ENCODE data around the gene ZFHX3. TPM values are rescaled to one million over a fixed set of nuclear protein-coding genes. Genes with fewer than 3 reads are reported as not detected.

Gene ZFHX3
- total RNA-seq, 1 donor from 2014 or later = 2.3 TPM

- no peak for DNase-seq
Observed at GRCh38 chr16:72972878-72973571, 74.9 kb downstream of the ZFHX3 start.

- no peak for DNase-seq
Observed at GRCh38 chr16:72971370-72971769, 76.6 kb downstream of the ZFHX3 start.

DNA sequence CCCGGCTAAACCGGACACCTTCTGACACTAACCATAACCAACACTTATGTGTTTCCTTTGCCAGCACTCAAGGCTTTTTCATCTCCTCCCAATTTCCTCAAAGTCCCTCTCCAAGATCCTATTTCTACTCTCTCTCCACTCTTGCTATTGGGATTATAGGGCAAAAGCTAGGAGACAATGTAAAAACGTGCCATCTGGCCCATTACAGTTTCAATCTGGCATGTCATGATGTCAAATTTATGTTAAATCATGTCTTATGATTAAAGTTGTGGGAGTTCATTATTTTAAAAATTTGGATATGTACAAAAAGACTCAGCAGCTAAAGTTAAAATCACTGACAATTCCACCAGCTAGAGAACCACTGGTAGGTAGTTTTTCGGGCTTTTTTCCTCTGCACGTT, 77.3 kb downstream of the ZFHX3 start:
- DNase-seq = no peak

GRCh38 chr16:72969812-72970211, 78.1 kb downstream of the ZFHX3 start:
- DNase-seq = no peak

GRCh38 chr16:72969146-72969545, 78.8 kb downstream of the ZFHX3 start:
- no peak for DNase-seq

DNA sequence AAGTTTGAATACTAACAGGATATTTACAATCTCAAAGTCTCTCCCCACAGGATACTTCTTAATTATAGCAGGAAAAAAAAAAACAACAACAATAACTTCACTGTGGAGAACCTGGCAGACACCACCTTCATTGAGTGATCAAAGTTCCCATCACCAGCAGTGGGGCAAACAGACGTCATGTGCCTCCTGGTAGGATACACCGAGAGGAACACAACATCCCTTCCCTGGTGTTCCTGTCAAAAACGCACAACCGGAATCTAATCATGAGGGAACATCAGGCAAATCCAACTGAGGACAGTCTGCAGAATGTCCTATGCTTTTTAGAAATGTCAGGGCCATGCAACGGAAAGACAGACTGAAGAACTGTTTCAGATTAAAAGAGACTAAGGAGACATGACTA, 80.0 kb downstream of the ZFHX3 start:
- no peak for DNase-seq

GRCh38 chr16:72963533-72964315, 84.2 kb downstream of the ZFHX3 start:
- DNase-seq = no peak

GRCh38 chr16:72962347-72962746, 85.6 kb downstream of the ZFHX3 start:
- DNase-seq = no peak

- DNase-seq = no peak
Observed at GRCh38 chr16:72961863-72962262, 86.1 kb downstream of the ZFHX3 start.

GRCh38 chr16:72961115-72961832, 86.7 kb downstream of the ZFHX3 start:
- DNase-seq = no peak

- no peak for DNase-seq
Observed at GRCh38 chr16:72960101-72960500, 87.8 kb downstream of the ZFHX3 start.

DNA sequence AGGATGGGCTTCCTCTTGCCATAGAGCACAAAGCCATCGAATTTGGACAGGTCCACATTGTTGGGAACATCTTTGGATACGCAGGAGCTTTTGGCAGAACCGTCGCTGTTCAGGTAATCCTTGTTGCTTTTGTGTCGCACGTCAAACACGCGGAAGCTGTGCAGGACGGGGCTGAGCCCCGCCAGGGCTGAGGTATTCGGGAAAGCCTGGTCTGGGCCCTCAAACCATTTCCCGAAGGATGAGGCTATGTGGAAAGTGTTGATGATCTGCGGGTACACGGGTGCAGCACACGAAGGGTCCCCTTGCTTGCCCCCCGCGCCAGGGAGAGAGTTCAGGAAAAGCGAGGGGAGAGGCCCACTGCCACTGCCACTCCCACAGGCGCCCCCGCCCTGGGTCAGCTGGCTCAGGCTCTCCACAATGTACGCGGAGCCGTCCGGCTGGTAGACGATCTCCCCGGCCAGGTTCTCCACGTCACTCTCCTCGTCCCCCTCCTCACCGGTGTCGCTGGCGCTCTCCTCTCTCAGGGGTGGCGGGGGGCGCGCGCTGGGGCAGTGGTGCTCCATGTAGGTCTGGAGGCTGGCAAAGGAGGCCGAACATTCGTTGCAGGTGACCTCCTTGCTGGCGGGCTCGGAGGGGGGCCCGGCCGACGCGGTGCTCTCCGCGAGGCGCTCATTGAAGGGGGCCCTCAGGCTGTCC, 88.5 kb downstream of the ZFHX3 start:
- no peak for DNase-seq

DNA sequence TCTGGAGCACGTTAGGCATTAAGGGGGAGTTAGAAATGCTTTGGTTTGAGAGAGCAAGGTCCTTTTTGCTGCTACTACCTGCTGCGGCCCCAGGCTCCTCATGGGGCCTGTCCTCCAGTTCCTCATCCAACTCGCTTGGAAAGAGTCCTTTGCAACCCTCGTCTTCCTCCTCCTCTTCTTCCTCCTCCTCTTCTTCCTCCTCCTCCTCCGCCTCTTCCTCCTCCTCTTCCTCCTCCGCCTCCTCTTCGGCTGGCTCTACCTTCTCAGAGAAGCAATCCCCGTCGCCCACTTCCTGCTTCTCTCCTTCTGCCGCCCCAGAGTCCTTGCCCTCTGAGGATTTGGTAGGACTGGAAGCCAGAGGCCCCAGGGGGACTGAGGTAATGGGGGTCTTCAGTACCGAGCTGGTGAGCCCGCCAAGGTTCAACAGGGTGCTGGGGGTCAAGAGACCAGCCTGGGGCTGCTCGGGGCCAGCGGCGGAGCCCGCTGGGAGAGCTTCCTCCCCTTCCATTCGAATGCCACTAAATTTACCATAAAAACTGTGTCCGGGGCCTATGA, 89.3 kb downstream of the ZFHX3 start:
- DNase-seq = no peak

DNA sequence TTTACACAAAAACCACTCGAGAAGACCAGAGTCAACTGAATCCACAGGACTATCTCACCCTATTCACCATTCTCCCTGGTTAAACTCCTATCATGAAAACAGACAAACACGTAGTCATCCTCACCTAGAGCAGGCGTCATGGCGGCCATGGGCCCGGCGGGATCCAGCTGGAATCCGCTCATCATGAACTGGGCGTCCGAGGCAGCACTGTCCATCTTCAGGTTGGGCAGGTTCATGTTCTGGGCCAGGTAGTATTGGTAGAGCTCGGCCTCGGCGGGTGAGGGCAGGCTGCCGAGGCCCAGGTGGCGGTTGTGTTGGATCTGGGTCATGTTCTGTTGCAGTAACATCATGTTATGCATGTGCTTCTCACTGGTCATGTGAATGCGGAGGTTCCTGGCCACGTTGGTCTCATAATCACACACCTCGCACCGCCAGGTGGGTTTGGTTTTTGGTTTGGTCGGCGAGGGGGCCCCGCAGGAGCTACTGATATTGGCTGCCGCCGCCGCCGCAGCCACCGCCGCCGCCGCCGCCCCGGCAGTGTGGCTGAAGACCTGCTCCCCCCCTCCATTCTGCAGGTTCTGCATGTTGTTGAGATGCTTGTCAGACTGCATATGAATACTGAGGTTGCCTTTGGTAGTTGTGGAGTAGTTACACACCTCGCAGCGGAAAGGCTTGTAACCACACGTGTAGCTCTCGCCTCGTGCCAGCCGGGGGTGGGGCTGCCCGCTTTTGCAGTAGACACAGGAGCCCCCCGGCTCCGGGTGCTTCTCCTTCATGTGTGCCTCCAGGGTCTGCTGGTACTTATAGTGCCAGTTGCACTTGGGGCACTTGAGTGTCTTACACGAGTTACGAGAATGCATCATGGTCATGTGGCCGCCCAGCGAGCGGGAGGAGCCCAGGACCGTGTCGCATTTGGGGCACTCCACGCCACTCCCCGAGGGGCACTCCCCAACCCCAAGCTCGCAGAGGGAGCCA, 90.3 kb downstream of the ZFHX3 start:
- DNase-seq = no peak

- no peak for DNase-seq
Observed at GRCh38 chr16:72956124-72957064, 91.5 kb downstream of the ZFHX3 start.

GRCh38 chr16:72952811-72953271, 95.1 kb downstream of the ZFHX3 start:
- DNase-seq = no peak

DNA sequence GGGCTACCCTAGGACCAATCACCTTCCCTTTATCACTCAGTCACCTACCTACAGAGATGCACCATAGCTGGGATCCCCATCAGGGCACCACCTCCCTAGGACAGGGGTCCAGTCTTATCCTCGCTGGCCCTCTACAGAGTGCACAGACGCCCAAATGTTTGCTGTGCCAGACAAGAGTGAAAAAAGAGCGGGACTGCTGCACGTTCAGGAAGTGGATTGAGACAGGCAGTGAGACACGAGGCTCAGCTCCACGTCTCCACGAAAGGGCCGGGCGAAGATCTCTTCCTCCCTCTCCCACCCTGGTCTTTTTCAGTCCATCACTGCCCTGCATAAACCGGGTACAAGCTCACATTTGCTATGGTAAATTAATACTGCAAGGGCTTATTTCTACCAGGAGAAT, 95.5 kb downstream of the ZFHX3 start:
- DNase-seq = no peak

DNA sequence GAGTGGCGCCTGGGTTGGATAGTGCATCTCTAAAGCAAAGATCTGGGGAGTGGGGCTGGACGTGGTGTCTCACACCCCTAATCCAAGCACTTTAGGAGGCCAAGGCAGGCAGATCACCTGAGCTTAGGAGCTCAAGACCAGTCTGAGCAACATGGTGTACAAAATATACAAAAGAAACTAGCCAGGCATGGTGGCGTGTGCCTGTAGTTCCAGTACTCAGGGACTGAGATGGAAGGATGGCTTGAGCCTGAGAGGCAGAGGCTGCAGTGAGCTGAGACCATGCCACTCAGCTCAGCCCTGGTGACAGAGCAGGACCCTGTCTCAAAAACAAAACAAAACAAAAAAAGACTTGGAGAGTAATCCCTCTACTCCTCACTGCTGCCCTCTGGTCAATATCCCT, 96.0 kb downstream of the ZFHX3 start:
- DNase-seq = no peak

DNA sequence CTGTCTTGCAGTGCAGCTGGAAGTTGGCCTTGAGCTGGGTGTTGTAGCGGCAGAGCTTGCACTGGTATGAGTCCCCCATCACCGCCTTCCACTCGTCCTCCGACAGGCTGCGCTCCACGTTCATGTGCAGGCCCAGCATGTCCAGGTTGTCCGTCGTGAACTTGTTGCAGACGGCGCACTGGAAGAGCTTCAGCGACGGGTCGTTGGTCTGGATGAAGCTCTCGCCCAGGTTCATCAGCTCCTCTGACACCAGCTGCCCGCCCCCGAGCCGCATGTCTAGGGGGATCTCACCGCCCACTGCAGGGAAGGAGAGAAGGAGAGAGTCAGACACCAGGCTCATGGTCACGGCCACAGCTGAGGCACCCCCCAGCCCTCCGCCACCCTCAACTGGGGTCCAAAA, 97.3 kb downstream of the ZFHX3 start:
- DNase-seq = no peak

All from occipital lobe (tissue), 2 donors.